Activated CD8-positive, alpha-beta T cell treated with anti-CD3 and anti-CD28 coated beads for 36 hours (primary cell): ENCODE measurements around the gene CFI. TPM values are rescaled to one million over a fixed set of nuclear protein-coding genes. Genes with fewer than 3 reads are reported as not detected.

Experiments
- ATAC-seq: fragments of 200-7000 bp; cut with Tn5 transposase; one replicate; pipeline ENCODE4 v1.10.0; 2021; ENCODE audit warnings: mild to moderate bottlenecking, moderate library complexity
- CTCF ChIA-PET: fragments of 350-600 bp; sonication (Branson Sonifier 250); formaldehyde crosslinking; loops from one replicate; lab custom pipeline; 2021; ENCODE audit warnings: antibody characterized with exemption; lab: Charles Lee
- POLR2A ChIA-PET: fragments of 350-600 bp; sonication (Branson Sonifier 250); formaldehyde crosslinking; loops from one replicate; lab custom pipeline; 2021; ENCODE audit warnings: antibody characterized with exemption; lab: Charles Lee
- DNase-seq: peaks from one replicate; pipeline ENCODE4 v3.0.0-alpha.2; 2020
- H3K27ac Mint-ChIP-seq: one replicate; pipeline ENCODE4 v1.8.0; 2021; ENCODE audit warnings: mild to moderate bottlenecking, mixed read lengths
- H3K27me3 Mint-ChIP-seq: one replicate; pipeline ENCODE4 v1.8.0; 2021; ENCODE audit warnings: mixed read lengths
- H3K36me3 Mint-ChIP-seq: one replicate; pipeline ENCODE4 v1.8.0; 2021; ENCODE audit warnings: low read depth, mixed read lengths
- H3K4me1 Mint-ChIP-seq: one replicate; pipeline ENCODE4 v1.8.0; 2021; ENCODE audit warnings: low read depth, mixed read lengths
- H3K4me3 Mint-ChIP-seq: one replicate; pipeline ENCODE4 v1.8.0; 2021; ENCODE audit warnings: mild to moderate bottlenecking, moderate library complexity, mixed read lengths
- H3K9me3 Mint-ChIP-seq: one replicate; pipeline ENCODE4 v1.8.0; 2021; ENCODE audit warnings: mixed read lengths
- intact Hi-C: fragments of 100-400 bp; cut with micrococcal nuclease; formaldehyde crosslinking; loops from one replicate; pipeline ENCODE4 v1.10.0; 2022
- total RNA-seq, 2 experiments: library from RNA; stranded (reverse); gene quantifications; one replicate each; pipeline ENCODE4 v1.2.3, GENCODE V29; 2021
- TF ChIP-seq, protein P1 (sequence below): fragments of 200-600 bp; IDR thresholded peaks from one replicate; pipeline ENCODE4 v1.8.0; 2022; ENCODE audit warnings: antibody characterized with exemption, mild to moderate bottlenecking

Gene CFI
- total RNA-seq, 2 experiments from 2014 or later = not detected

DNA sequence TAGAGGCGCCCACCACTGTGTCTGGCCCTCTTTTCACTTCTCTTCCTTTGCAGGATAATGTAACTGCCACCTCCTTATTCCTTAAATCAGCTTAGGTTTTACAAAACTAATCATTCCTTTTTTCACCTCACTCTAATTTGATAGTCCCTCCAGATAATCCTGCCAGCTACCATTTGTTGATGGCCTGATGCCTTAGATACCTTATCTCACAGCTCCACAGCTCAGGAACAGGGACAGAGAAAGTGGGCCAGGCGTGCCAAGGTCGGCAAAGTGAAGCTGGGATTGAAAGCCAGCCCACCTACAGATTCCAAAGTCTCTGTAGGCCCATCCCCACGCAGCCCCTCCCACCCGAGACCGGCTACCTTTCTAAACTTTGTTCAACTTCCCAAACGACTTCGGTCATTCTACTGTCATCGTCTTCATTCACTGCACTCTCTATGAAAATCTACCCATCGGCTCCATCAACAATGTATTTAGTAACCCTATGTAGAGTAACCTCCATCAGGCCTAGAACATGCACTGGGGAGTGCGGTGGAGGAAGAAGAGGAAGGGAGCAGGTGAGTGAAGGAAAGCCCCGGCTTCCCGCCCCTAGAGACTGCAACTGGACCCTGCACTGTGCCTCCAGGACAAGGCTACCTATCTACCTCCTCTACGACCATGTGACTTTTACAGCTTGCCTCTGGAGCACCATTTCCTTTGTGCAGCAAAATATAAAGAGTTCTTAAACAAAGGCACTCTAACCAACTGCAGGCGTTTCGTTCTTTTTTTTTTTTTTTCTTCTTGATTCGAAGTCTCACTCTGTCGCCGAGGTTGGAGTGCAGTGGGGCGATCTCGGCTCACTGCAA, 100.0 kb downstream of the CFI start:
- CTCF ChIA-PET = interaction anchor here (1.0 to 2.7 kb wide), 11 partner anchors 9 to 280 kb away, joined by 3 to 12 read pairs (median 3); partner anchors contain the start of gene PLA2G12A
- DNase-seq = no peak

DNA sequence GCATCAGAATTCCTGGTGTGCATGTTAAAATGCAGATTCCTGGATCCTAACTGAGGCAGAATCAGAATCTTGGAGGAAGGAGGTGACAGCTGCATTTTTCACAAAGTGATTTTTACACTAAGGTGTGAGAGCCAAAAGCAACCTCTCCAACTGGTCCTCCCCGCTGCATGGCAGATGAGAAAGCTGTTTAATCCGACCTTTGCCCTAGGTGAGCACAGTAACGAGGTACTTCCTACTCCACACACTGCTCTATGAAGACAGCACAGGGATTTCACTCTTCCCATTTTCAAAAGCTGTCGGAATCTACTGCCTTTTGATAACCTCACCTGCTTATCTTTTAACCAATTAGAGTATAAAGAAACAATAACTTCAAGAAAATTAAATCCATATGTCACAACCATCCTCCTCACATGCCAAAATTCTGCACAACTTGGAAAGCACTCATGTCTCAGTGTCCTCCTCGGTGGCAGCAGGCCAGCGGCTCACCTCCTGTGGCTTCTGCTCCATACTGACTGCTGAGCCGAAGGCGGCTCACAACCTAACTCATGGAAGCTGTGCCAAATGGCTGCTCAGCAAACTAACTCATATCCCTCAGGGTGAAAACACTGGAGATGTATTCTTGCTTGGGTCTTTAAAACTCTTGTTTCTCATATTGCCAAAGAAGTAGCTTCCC, 102.1 kb downstream of the CFI start:
- intact Hi-C loops = loop anchor here (5.0 kb wide), 1 partner anchor 137 kb away; the partner anchor contains the start of gene MCUB
- CTCF ChIA-PET = interaction anchor here (0.6 to 2.7 kb wide), 8 partner anchors 9 to 138 kb away, joined by 3 to 12 read pairs (median 4); no protein-coding TSS in a partner anchor
- POLR2A ChIA-PET = interaction anchor here (0.7 to 2.3 kb wide), 4 partner anchors 9 to 111 kb away, joined by 3 to 7 read pairs (median 4); no protein-coding TSS in a partner anchor

More for the DNA sequence above, 100.0 kb downstream of the CFI start:
- H3K4me1 Mint-ChIP-seq = peaks cover 23% of the 10 kb centered on the region
- no peaks in the 10 kb centered on the region for H3K9me3 Mint-ChIP-seq
- intact Hi-C loops = loop anchor here (5.0 kb wide), 1 partner anchor 139 kb away; the partner anchor contains the start of gene MCUB
- H3K27ac Mint-ChIP-seq = peak overlapping the region; percentile 91
- H3K4me3 Mint-ChIP-seq = peak overlapping the region; percentile 91
- no peaks in the 10 kb centered on the region for H3K27me3 Mint-ChIP-seq
- peaks cover 14% of the 10 kb centered on the region for H3K36me3 Mint-ChIP-seq
- TF ChIP-seq, protein P1, sequence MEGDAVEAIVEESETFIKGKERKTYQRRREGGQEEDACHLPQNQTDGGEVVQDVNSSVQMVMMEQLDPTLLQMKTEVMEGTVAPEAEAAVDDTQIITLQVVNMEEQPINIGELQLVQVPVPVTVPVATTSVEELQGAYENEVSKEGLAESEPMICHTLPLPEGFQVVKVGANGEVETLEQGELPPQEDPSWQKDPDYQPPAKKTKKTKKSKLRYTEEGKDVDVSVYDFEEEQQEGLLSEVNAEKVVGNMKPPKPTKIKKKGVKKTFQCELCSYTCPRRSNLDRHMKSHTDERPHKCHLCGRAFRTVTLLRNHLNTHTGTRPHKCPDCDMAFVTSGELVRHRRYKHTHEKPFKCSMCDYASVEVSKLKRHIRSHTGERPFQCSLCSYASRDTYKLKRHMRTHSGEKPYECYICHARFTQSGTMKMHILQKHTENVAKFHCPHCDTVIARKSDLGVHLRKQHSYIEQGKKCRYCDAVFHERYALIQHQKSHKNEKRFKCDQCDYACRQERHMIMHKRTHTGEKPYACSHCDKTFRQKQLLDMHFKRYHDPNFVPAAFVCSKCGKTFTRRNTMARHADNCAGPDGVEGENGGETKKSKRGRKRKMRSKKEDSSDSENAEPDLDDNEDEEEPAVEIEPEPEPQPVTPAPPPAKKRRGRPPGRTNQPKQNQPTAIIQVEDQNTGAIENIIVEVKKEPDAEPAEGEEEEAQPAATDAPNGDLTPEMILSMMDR = no peak
- no peak for ATAC-seq
- POLR2A ChIA-PET = interaction anchor here (1.1 to 3.1 kb wide), 6 partner anchors 10 to 142 kb away, joined by 3 to 20 read pairs (median 6); partner anchors contain the start of gene MCUB

DNA sequence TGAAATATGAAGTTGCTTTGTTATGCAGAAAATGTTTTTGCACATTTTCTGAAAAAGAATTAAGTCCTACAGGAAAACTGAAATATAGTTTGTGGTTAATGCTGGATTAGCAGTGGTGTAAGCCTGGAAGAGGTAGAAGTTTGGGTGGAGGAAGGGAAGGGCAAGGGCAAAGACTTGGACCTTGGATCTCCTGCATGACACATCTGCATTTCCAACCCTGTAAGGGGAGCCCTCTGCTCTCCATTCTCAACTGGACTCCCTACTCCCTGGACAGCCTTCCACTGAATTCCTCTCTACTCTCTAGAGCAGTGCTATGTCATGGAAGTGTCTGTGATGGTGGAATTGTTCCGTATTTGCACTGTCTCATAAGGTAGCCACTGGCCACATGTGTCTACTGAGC, 103.1 kb downstream of the CFI start:
- ATAC-seq (no peak), DNase-seq (no peak)
- POLR2A ChIA-PET = interaction anchor here (1.1 to 2.3 kb wide), 3 partner anchors 8 to 133 kb away, joined by 3 to 7 read pairs (median 5); no protein-coding TSS in a partner anchor
- Mint-ChIP-seq H3K4me1 (peaks cover 18% of the 10 kb centered on the region), H3K27me3 (no peaks in the 10 kb centered on the region), H3K36me3 (peaks cover 27% of the 10 kb centered on the region), H3K4me3 (no peak overlapping the region), H3K27ac (no peak overlapping the region), H3K9me3 (no peaks in the 10 kb centered on the region)
- intact Hi-C loops = no loop called here
- CTCF ChIA-PET = interaction anchor here (1.0 to 1.1 kb wide), 2 partner anchors 16 to 18 kb away, joined by 3 to 4 read pairs; no protein-coding TSS in a partner anchor
- TF ChIP-seq, protein P1 = no peak

More for the DNA sequence above, 102.1 kb downstream of the CFI start:
- H3K36me3 Mint-ChIP-seq = peaks cover 18% of the 10 kb centered on the region
- no peak for DNase-seq
- H3K9me3 Mint-ChIP-seq = no peaks in the 10 kb centered on the region
- H3K27ac Mint-ChIP-seq = no peak overlapping the region
- no peaks in the 10 kb centered on the region for H3K27me3 Mint-ChIP-seq
- TF ChIP-seq, protein P1 = no peak
- no peak overlapping the region for H3K4me3 Mint-ChIP-seq
- H3K4me1 Mint-ChIP-seq = peaks cover 23% of the 10 kb centered on the region
- ATAC-seq = no peak

- ATAC-seq (peak; percentile 51), DNase-seq (no peak)
- H3K4me1 Mint-ChIP-seq = peaks cover 28% of the 10 kb centered on the region
- no peaks in the 10 kb centered on the region for H3K27me3 Mint-ChIP-seq
- H3K27ac Mint-ChIP-seq = peak overlapping the region; percentile 78
- H3K9me3 Mint-ChIP-seq = no peaks in the 10 kb centered on the region
- TF ChIP-seq, protein P1 = no peak
- intact Hi-C loops = no loop called here
- POLR2A ChIA-PET = interaction anchor here (1.7 to 2.2 kb wide), 2 partner anchors 8 to 11 kb away, joined by 6 to 7 read pairs; no protein-coding TSS in a partner anchor
- H3K4me3 Mint-ChIP-seq = no peak overlapping the region
- peaks cover 57% of the 10 kb centered on the region for H3K36me3 Mint-ChIP-seq
- CTCF ChIA-PET = interaction anchor here (1.6 to 2.4 kb wide), 2 partner anchors 10 to 15 kb away, joined by 5 to 12 read pairs; no protein-coding TSS in a partner anchor
These were observed 110.3 kb downstream of the CFI start for GRCh38 chr4:109691411-109691920.

Other genes starting within 250 kb of the CFI start
- 10 to 100 TPM; 62.3 to 65.3 TPM for gene MCUB, start 241.8 kb downstream of the CFI start, total RNA-seq
- 10 to 100 TPM; 19.1 to 28.3 TPM for gene CASP6, start 98.6 kb downstream of the CFI start, total RNA-seq
- gene PLA2G12A, start 71.9 kb downstream of the CFI start, total RNA-seq = 10 to 100 TPM; 32.0 to 35.6 TPM
- 10 to 100 TPM; 36.4 to 42.1 TPM for gene GAR1, start 13.8 kb upstream of the CFI start, total RNA-seq
- not detected for gene RRH, start 26.0 kb upstream of the CFI start, total RNA-seq
- gene LRIT3, start 46.1 kb upstream of the CFI start, total RNA-seq = under 1 TPM; 0.13 to 0.16 TPM
- not detected for gene EGF, start 110.9 kb upstream of the CFI start, total RNA-seq